Thymus (tissue), 11 donors: Measurements from ENCODE around the gene TERF2IP. TPM values are rescaled to one million over a fixed set of nuclear protein-coding genes. Genes with fewer than 3 reads are reported as not detected.

Source experiments
- DNase-seq, 9 donors: peaks; one replicate each; pipeline ENCODE4 v3.0.0-alpha.2; 2013; ENCODE audit warnings: low spot score in 9 of 9, low read depth in 6 of 9, missing footprints in 1 of 9
- H3K27ac ChIP-seq, 2 donors: one replicate each; pipeline ENCODE4 v1.5.1; 2013; ENCODE audit warnings: control low read depth in 1 of 2, low read depth in 1 of 2, low read length in 1 of 2, mild to moderate bottlenecking in 1 of 2, moderate library complexity in 1 of 2
- H3K27me3 ChIP-seq, 2 donors: one replicate each; pipeline ENCODE4 v1.5.1; 2013; ENCODE audit warnings: low read length in 1 of 2; ENCODE audit not compliant: control insufficient read depth in 2 of 2, insufficient read depth in 1 of 2
- H3K36me3 ChIP-seq, 2 donors: one replicate each; pipeline ENCODE4 v1.5.1; 2013; ENCODE audit warnings: low read length in 1 of 2, mild to moderate bottlenecking in 1 of 2, moderate library complexity in 1 of 2; ENCODE audit not compliant: control insufficient read depth in 2 of 2, insufficient read depth in 2 of 2
- H3K4me1 ChIP-seq, 2 donors: one replicate each; pipeline ENCODE4 v1.5.1; 2013; ENCODE audit warnings: low read length in 2 of 2; ENCODE audit not compliant: control insufficient read depth in 2 of 2, insufficient read depth in 2 of 2
- H3K4me3 ChIP-seq, 2 donors: one replicate each; pipeline ENCODE4 v1.5.1; 2013; ENCODE audit warnings: low read length in 2 of 2, control low read depth in 1 of 2, mild to moderate bottlenecking in 1 of 2
- H3K9me3 ChIP-seq, 2 donors: one replicate each; pipeline ENCODE4 v1.5.1; 2013; ENCODE audit warnings: low read length in 1 of 2, mild to moderate bottlenecking in 1 of 2; ENCODE audit not compliant: control insufficient read depth in 2 of 2, insufficient read depth in 1 of 2
- WGBS: extraction: QIAGEN DNeasy Blood & Tissue Kit; methylation state at CpG from one replicate; pipeline ENCODE4 v1.1.7; 2013; 5-methylcytosine and 5-hydroxymethylcytosine counted together
- polyA plus RNA-seq: library from polyadenylated mRNA; stranded (reverse); fragments of 200-250 nt; gene quantifications from one replicate; pipeline ENCODE4 v1.2.3, GENCODE V29; 2013
- total RNA-seq: library from RNA; stranded (reverse); fragments of 120-200 nt; gene quantifications from one replicate; pipeline ENCODE4 v1.2.4, GENCODE V29; 2013
- donor health status: healthy.

Gene TERF2IP
- total and polyA plus RNA-seq, 2 donors, result 82.2 to 103 TPM

DNA sequence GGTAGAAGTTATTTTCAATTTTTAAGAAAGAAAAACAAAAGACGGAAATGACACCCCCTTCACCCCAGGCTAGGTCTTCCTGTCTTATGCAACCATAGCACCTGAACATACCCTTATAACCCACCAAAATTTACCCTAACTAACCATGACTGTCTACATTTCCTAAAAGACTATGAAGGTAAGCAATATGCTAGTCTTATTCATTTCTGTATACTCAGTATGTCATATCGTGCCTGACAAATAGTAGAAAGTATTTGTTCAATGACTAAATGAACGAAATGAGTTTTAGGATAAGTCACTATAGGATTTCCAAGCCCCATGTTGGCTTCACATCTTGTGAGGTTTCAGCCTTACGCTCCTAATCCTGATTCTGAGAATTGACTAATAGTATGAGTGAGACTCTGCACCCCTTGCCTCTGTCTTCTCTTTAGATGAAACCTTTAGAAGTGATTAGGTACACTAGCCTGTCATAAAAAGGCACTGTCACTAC is 31.0 kb upstream of the TERF2IP start:
- H3K36me3 ChIP-seq, result peaks cover 45 to 48% of the 10 kb centered on the region in 2 donors

DNA sequence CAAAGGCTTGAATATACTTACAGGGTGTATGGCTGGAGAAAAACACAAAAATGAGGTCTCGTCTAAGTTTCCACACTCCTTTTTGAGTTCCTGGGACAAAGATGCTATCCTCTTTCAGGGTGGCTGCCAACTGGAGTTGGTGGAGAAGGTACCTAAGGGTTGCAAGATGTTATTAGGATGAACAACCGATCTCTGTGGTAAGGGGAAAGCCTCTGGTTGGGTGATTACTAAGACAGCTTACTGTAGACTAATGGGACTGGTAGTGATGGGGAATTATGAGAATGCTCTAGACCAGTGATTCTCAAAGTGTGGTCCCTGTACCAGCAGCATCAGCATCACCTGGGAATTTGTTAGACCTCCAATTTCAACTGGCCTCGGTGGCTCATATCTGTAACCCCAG is 30.5 kb upstream of the TERF2IP start:
- Histone ChIP-seq H3K27me3 (no peaks in the 10 kb centered on the region), H3K36me3 (peaks cover 43 to 44% of the 10 kb centered on the region in 2 donors), H3K27ac (no peak overlapping the region), H3K4me3 (no peak overlapping the region), H3K4me1 (peaks cover 1 to 7% of the 10 kb centered on the region in 2 donors), H3K9me3 (no peaks in the 10 kb centered on the region)
- WGBS, result 97% methylated on average over 3 of the region's 3 CpGs
- no peak for DNase-seq

More for the DNA sequence above, 31.0 kb upstream of the TERF2IP start:
- no peaks in the 10 kb centered on the region for H3K27me3 ChIP-seq
- H3K27ac ChIP-seq, result no peak overlapping the region
- peaks cover 0 to 2% of the 10 kb centered on the region in 2 donors for H3K4me1 ChIP-seq
- H3K4me3 ChIP-seq, result no peak overlapping the region
- no peaks in the 10 kb centered on the region for H3K9me3 ChIP-seq
- DNase-seq, result no peak
- 96% methylated on average over 4 of the region's 4 CpGs for WGBS

DNA sequence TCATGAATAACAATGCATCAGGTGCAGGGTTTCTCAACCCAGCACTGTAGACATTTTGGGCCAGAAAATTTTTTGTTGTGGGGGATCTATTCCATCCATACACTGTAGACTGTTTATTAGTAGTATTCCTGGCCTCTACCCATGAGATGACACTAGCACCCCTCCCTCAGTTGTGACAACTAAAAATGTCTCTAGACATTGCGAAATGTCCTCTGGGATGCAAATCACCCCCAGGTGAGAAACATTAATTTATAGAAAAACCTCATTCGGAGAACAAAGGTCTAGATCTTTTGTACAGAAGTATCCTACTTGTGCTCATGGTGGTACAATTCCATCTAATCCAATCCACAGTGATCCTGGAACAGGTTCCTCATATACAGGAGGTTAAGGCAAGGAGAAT is 28.8 kb upstream of the TERF2IP start:
- Histone ChIP-seq H3K4me3 (no peak overlapping the region), H3K27me3 (no peaks in the 10 kb centered on the region), H3K36me3 (peaks cover 30 to 36% of the 10 kb centered on the region in 2 donors), H3K27ac (no peak overlapping the region), H3K9me3 (no peaks in the 10 kb centered on the region), H3K4me1 (peaks cover 2 to 16% of the 10 kb centered on the region in 2 donors)
- no peak for DNase-seq
- over 99% methylated on average over 2 of the region's 2 CpGs for WGBS

DNA sequence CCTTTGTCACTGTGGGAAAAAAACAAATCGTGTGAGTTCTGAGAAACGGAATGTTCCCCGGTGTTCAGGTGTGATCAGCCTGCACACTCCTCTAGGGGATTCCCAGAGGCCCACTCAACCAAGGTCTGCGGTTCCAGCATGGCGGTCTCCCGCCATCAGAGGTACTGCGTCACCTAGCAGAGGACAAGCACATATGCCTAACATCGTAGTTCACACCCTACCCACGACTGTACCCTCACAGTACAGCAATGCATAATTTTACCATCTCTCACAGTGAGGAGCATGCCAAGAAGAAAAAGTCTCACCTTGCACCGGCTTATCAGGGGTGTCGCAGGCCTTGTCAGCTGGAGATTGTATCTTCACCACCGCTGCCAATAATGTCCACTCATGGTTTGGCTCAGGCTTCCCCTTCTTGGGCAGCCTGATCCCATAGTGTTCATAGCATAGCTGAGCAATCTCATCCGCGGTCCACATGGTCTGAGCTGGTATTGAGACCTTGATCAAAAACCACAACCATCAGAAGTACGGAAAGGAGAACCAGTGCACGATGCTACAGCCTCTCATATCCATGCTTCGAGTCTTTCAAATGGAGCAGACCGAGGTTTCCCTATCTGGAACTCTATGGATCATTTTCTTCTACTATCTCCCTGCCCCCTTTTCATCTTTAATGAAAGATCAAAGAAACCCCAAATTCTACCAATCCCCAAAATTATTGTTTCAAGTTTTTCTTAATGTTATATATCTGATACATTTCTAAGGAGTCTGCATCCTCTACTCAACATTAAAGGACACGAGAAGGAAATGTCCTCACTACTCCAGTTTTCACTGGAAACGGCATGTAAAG is 27.0 kb upstream of the TERF2IP start:
- peaks cover 2 to 16% of the 10 kb centered on the region in 2 donors for H3K4me1 ChIP-seq
- WGBS, result 91% methylated on average over 20 of the region's 20 CpGs
- H3K27ac ChIP-seq, result no peak overlapping the region
- H3K27me3 ChIP-seq, result no peaks in the 10 kb centered on the region
- no peak overlapping the region for H3K4me3 ChIP-seq
- no peak for DNase-seq
- H3K9me3 ChIP-seq, result no peaks in the 10 kb centered on the region
- peaks cover 28% of the 10 kb centered on the region in 2 donors for H3K36me3 ChIP-seq

DNA sequence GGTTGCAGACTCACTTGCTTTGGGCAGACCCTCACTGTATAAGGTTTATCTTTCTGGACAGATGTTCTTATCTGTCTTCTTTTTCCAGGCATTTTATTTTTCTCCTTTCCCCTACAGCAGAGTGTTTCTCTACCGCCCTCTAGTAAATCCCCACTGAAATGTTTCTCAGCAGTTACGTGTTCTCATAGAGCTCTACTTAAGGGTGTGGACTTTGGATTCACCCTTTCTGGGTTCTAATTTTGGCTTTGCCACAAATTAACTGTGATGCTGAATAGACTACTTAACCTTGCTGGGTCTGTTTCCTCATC is 26.4 kb upstream of the TERF2IP start:
- peak in 1 of 9 donors; percentile 31 for DNase-seq
- no peaks in the 10 kb centered on the region for H3K9me3 ChIP-seq
- peaks cover 2 to 16% of the 10 kb centered on the region in 2 donors for H3K4me1 ChIP-seq
- H3K4me3 ChIP-seq, result no peak overlapping the region
- no peaks in the 10 kb centered on the region for H3K27me3 ChIP-seq
- peaks cover 25 to 31% of the 10 kb centered on the region in 2 donors for H3K36me3 ChIP-seq
- 27% methylated on average over 2 of the region's 2 CpGs for WGBS
- H3K27ac ChIP-seq, result no peak overlapping the region

DNA sequence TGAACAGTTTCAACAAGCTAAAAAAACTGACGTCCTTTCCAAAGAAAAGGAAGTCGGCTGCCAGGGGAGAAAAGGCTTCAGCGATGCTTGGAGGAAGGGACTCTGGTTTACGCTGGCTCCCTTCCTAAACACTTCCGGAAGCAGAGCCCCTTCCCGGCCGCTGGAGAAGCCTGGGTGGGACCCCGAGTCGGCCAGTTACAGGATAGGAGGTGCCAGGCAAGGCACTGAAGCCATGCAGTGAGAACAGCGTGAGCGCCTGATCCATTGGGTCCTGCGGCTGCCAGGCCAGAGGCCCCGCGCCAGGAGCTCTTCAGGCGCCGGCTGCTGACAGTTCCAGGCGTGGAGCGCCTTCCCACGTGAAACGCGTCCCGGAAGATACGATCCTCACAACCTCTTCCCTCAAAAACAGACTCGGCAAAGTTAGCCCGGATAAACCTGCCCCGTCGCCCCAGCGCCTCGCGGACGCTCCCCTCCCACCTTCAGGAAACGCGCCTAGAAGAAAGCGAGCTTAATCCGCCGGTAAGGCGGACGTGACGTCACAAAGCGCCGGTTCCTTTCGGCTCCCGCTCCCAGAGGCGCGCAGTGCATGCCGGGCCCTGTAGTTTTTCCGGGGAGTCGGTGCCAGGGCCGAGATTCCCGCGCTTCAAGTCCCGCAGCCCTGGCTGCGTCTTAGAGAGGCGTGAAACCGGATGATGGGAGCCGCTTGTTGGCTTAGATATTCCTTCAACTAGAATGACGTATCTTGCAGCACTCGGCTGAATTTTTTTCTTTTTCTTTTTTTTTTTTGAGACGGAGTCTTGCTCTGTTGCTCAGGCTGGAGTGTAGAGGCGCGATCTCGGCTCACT is 24.6 kb upstream of the TERF2IP start, which contains the start of gene ADAT1:
TSS of gene ADAT1 (minus strand) at position 521 of the 845 bp plus-strand sequence. CDS start 2,482 bp downstream, outside the sequence.
- WGBS, result under 1% methylated on average over 62 of the region's 62 CpGs
- peaks cover 2 to 22% of the 10 kb centered on the region in 2 donors for H3K4me1 ChIP-seq
- peak; percentile 95 to 99 (median 98) for DNase-seq
- no peaks in the 10 kb centered on the region for H3K27me3 ChIP-seq
- H3K9me3 ChIP-seq, result no peaks in the 10 kb centered on the region
- peaks cover 34 to 41% of the 10 kb centered on the region in 2 donors for H3K36me3 ChIP-seq
- H3K4me3 ChIP-seq, result peak within 1 kb of the TSS; percentile 71 to 73
- H3K27ac ChIP-seq, result peak within 1 kb of the TSS; percentile 81 to 87

DNA sequence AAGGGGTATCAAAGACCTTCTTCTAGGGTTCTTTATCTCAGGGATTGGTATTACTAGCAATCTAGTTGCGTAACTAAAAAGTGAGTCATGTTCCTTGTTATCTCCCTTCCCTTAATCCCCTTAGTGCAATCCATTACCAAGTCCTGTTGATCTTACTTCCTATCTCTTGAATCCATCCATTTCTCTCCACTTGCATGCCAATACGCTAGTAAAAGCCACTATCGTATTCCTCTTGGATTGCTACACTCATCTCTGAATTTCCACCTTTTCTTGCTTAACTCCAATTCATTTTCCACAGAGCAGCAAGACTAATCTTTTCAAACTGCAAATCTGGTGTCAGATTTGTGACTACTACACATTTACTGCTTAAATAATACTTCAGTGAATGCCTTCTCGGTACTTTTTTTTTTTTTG is 22.6 kb upstream of the TERF2IP start:
- Histone ChIP-seq H3K4me3 (no peak overlapping the region), H3K4me1 (peaks cover 6 to 33% of the 10 kb centered on the region in 2 donors), H3K36me3 (peaks cover 42 to 51% of the 10 kb centered on the region in 2 donors), H3K27me3 (no peaks in the 10 kb centered on the region), H3K9me3 (no peaks in the 10 kb centered on the region), H3K27ac (no peak overlapping the region)
- 85% methylated on average over 4 of the region's 4 CpGs for WGBS
- DNase-seq, result no peak

DNA sequence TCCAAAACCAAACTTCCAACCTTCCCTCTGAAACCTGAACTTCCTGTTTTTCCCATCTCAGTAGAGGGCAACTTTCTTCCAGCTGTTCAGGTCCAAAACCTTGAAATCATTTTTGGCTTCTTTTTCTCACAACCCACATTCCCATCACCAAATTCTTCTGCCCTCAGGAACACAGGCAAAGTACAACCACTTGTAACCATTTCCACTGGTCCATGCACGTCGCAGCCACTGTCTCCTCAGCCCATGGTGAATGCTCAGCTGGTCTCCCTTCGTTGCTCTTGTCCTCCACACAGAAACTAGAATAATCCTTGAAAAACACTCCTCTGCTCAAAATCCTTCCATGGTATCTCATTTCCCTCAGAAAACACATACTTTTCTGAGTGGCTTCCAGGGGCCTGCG is 20.8 kb upstream of the TERF2IP start:
- no peak overlapping the region for H3K4me3 ChIP-seq
- peaks cover 6 to 29% of the 10 kb centered on the region in 2 donors for H3K4me1 ChIP-seq
- peak overlapping the region in 1 of 2 donors; percentile 44 for H3K27ac ChIP-seq
- no peak for DNase-seq
- no peaks in the 10 kb centered on the region for H3K9me3 ChIP-seq
- WGBS, result 96% methylated on average over 4 of the region's 4 CpGs
- H3K36me3 ChIP-seq, result peaks cover 56 to 68% of the 10 kb centered on the region in 2 donors
- no peaks in the 10 kb centered on the region for H3K27me3 ChIP-seq
